ENCODE measurements around the gene C6orf89.
"Not testable (repeated sequence)": the region's sequence is repeated elsewhere in the genome, so short reads cannot be mapped to it uniquely, and the experiment has no call there.

C6orf89 gene

GRCh38 chr6:36924131-36924530, 38.4 kb downstream of the C6orf89 start:
- DNase-seq (ENCODE audit: low spot score), result no peak

GRCh38 chr6:36924778-36925374, 39.1 kb downstream of the C6orf89 start:
- DNase-seq (ENCODE audit: low spot score), result no peak

GRCh38 chr6:36925809-36926208, 40.1 kb downstream of the C6orf89 start:
- no peak for DNase-seq (ENCODE audit: low spot score)

- DNase-seq (ENCODE audit: low spot score), result no peak
These were observed 41.2 kb downstream of the C6orf89 start for GRCh38 chr6:36926708-36927513.

GRCh38 chr6:36927691-36928546, 42.2 kb downstream of the C6orf89 start:
- DNase-seq (ENCODE audit: low spot score), result no peak

GRCh38 chr6:36928547-36928918, 42.8 kb downstream of the C6orf89 start:
- no peak for DNase-seq (ENCODE audit: low spot score)

- no peak for DNase-seq (ENCODE audit: low spot score)
These were observed 43.4 kb downstream of the C6orf89 start for GRCh38 chr6:36929152-36929551.

GRCh38 chr6:36929607-36930006, 43.9 kb downstream of the C6orf89 start:
- no peak for DNase-seq (ENCODE audit: low spot score)

- DNase-seq (ENCODE audit: low spot score), result no peak
These were observed 44.7 kb downstream of the C6orf89 start for GRCh38 chr6:36930483-36930882.

GRCh38 chr6:36933102-36933501, 47.4 kb downstream of the C6orf89 start:
- DNase-seq (ENCODE audit: low spot score), result no peak

GRCh38 chr6:36933519-36933918, 47.8 kb downstream of the C6orf89 start:
- DNase-seq (ENCODE audit: low spot score), result no peak

- DNase-seq (ENCODE audit: low spot score), result no peak
These were observed 49.1 kb downstream of the C6orf89 start for GRCh38 chr6:36934901-36935300.

GRCh38 chr6:36936824-36937223, 51.1 kb downstream of the C6orf89 start:
- no peak for DNase-seq (ENCODE audit: low spot score)

- no peak for DNase-seq (ENCODE audit: low spot score)
These were observed 52.1 kb downstream of the C6orf89 start for GRCh38 chr6:36937896-36938295.

GRCh38 chr6:36938536-36938935, 52.8 kb downstream of the C6orf89 start:
- no peak for DNase-seq (ENCODE audit: low spot score)

GRCh38 chr6:36939005-36939404, 53.3 kb downstream of the C6orf89 start:
- DNase-seq (ENCODE audit: low spot score), result not testable (repeated sequence)

- DNase-seq (ENCODE audit: low spot score), result no peak
These were observed 54.3 kb downstream of the C6orf89 start for GRCh38 chr6:36940027-36940426.

- DNase-seq (ENCODE audit: low spot score), result not testable (repeated sequence)
These were observed 55.8 kb downstream of the C6orf89 start for GRCh38 chr6:36941561-36941960.

- not testable (repeated sequence) for DNase-seq (ENCODE audit: low spot score)
These were observed 56.6 kb downstream of the C6orf89 start for GRCh38 chr6:36942329-36942728.

GRCh38 chr6:36944650-36945049, 58.9 kb downstream of the C6orf89 start:
- DNase-seq (ENCODE audit: low spot score), result no peak

- no peak for DNase-seq (ENCODE audit: low spot score)
These were observed 59.5 kb downstream of the C6orf89 start for GRCh38 chr6:36945301-36945700.

- no peak for DNase-seq (ENCODE audit: low spot score)
These were observed 60.8 kb downstream of the C6orf89 start for GRCh38 chr6:36946526-36946925.

Measured in HuH-7 (cell line).